Skeletal muscle cell (primary cell): ENCODE data around the gene HCFC1R1.
A peak's percentile ranks its signal among the peaks of the same experiment; 100 is the strongest.
"Not testable (repeated sequence)": the region's sequence is repeated elsewhere in the genome, so short reads cannot be mapped to it uniquely, and the experiment has no call there.

Experiments
- DNase-seq: peaks from one replicate; pipeline ENCODE4 v3.0.0-alpha.2; 2010; ENCODE audit warnings: low read depth
- H3K4me3 ChIP-seq: 2 replicates; pipeline ENCODE4 v1.5.1; 2011; ENCODE audit warnings: low read depth, mild to moderate bottlenecking, control low read depth, low read length, moderate library complexity

HCFC1R1 gene

GRCh38 chr16:3058139-3059030 is 34.6 kb upstream of the HCFC1R1 start:
- peak overlapping the region; percentile 86 for H3K4me3 ChIP-seq
- no peak for DNase-seq

GRCh38 chr16:3057181-3058138 is 33.7 kb upstream of the HCFC1R1 start:
- H3K4me3 ChIP-seq = peak overlapping the region; percentile 86

GRCh38 chr16:3056336-3057180 is 32.8 kb upstream of the HCFC1R1 start:
- no peak overlapping the region for H3K4me3 ChIP-seq
- DNase-seq = no peak

More at GRCh38 chr16:3057181-3058138, 33.7 kb upstream of the HCFC1R1 start:
- no peak for DNase-seq

GRCh38 chr16:3055734-3056115 is 32.0 kb upstream of the HCFC1R1 start:
- DNase-seq, H3K4me3 ChIP-seq: not testable (repeated sequence)

GRCh38 chr16:3054965-3055733 is 31.4 kb upstream of the HCFC1R1 start:
- H3K4me3 ChIP-seq = no peak overlapping the region
- no peak for DNase-seq

GRCh38 chr16:3053330-3053710 is 29.6 kb upstream of the HCFC1R1 start:
- not testable (repeated sequence) for H3K4me3 ChIP-seq, DNase-seq

GRCh38 chr16:3052571-3053329 is 29.0 kb upstream of the HCFC1R1 start:
- not testable (repeated sequence) for H3K4me3 ChIP-seq, DNase-seq

- no peak overlapping the region for H3K4me3 ChIP-seq
- no peak for DNase-seq
Observed at GRCh38 chr16:3051494-3051893, 27.8 kb upstream of the HCFC1R1 start.

- no peak for DNase-seq
- H3K4me3 ChIP-seq = no peak overlapping the region
Observed at GRCh38 chr16:3051009-3051408, 27.3 kb upstream of the HCFC1R1 start.

GRCh38 chr16:3050487-3050886 is 26.7 kb upstream of the HCFC1R1 start:
- no peak for DNase-seq
- H3K4me3 ChIP-seq = no peak overlapping the region

- DNase-seq = no peak
- no peak overlapping the region for H3K4me3 ChIP-seq
Observed at GRCh38 chr16:3049921-3050481, 26.3 kb upstream of the HCFC1R1 start.

- DNase-seq = no peak
- H3K4me3 ChIP-seq = no peak overlapping the region
Observed at GRCh38 chr16:3047387-3047720, 23.6 kb upstream of the HCFC1R1 start.

- H3K4me3 ChIP-seq = peak overlapping the region; percentile 54
- DNase-seq = no peak
Observed at GRCh38 chr16:3046641-3047386, 23.1 kb upstream of the HCFC1R1 start.

- no peak for DNase-seq
- peak within 1 kb of the TSS; percentile 54 for H3K4me3 ChIP-seq
Observed at GRCh38 chr16:3045758-3046640, 22.3 kb upstream of the HCFC1R1 start, which contains the start of gene MMP25. Gene MMP25 (plus strand): TSS chr16:3046561. CDS start chr16:3046918, 357 bp downstream.

- no peak for DNase-seq
- H3K4me3 ChIP-seq = no peak overlapping the region
Observed at GRCh38 chr16:3044708-3045107, 21.0 kb upstream of the HCFC1R1 start.

- H3K4me3 ChIP-seq = no peak overlapping the region
- DNase-seq = no peak
Observed at GRCh38 chr16:3042376-3042775, 18.6 kb upstream of the HCFC1R1 start.
